IPS-11a (cell line): ENCODE measurements around the gene CDC14B.
"Not testable (repeated sequence)": the region's sequence is repeated elsewhere in the genome, so short reads cannot be mapped to it uniquely, and the experiment has no call there.

Source experiments
- H3K4me3 ChIP-seq: one replicate; pipeline ENCODE4 v1.5.1; 2013; ENCODE audit warnings: low read depth, low read length, control low read depth

Gene CDC14B

GRCh38 chr9:96626912-96627311 is 7.3 kb upstream of the CDC14B start:
- H3K4me3 ChIP-seq: no peak overlapping the region

GRCh38 chr9:96621618-96622017 is 2.0 kb upstream of the CDC14B start:
- no peak overlapping the region for H3K4me3 ChIP-seq

DNA sequence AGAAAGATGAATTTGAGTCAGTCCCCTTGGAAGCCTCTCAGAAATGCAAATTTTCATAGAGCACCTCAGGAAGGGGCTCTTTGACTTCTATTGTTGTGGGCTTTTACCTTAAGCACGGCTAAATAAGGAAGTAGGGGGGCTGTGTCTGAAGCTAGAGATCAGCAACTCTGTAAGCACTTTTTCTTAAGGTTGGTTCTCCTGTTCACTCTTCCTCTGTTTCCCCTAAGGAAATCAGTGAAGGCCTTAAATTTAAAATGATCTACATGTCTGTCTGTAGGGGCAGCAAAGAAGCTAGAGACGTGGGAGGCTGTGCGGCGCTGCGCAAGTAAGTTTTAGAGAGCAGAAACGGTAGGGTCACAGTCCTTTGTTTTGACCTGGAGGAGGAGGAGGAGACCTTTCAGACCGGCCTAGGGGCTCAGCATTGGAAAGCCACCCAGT is 1.2 kb upstream of the CDC14B start:
- H3K4me3 ChIP-seq: no peak overlapping the region

DNA sequence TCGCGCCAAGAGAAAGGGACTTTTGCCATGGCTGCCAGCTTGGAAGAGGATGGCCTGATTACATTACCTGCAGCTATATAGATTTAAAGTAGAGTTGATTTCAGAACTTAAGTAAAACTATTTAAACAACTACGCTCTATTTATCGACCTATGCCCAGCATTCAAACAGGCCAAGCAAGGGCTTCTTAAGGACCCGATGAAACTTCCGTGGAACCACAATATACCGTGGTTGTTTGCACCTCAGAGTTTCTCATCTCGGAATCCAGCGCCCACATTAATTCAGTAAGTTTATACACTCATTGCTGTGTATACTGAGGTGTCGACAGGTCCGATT is 505 bp upstream of the CDC14B start:
- H3K4me3 ChIP-seq: peak overlapping the region; percentile 41

DNA sequence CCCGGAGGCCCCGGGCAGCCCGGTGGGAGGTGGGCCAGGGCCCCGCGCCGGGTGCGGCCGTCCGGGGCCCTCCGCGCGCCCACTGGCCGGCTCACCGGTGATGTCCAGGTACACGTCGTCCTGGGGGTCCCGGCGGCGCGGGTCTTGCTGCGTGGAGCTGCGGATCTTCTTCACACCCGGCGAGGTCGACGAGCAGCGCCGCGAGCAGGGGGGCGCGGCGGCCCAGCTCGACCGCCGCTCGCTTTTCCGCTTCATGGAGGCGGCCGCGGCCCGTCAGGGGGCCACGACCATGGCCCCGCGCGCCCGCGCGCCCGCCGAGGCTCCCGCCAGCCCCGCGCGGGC is 548 bp downstream of the CDC14B start:
- peak overlapping the region; percentile 38 for H3K4me3 ChIP-seq

- peak overlapping the region; percentile 38 for H3K4me3 ChIP-seq
Measured at GRCh38 chr9:96618209-96619123, 1.2 kb downstream of the CDC14B start.

GRCh38 chr9:96617439-96618185 is 2.0 kb downstream of the CDC14B start:
- H3K4me3 ChIP-seq: no peak overlapping the region

GRCh38 chr9:96616817-96617438 is 2.7 kb downstream of the CDC14B start:
- no peak overlapping the region for H3K4me3 ChIP-seq

GRCh38 chr9:96615411-96615810 is 4.2 kb downstream of the CDC14B start:
- H3K4me3 ChIP-seq: no peak overlapping the region

DNA sequence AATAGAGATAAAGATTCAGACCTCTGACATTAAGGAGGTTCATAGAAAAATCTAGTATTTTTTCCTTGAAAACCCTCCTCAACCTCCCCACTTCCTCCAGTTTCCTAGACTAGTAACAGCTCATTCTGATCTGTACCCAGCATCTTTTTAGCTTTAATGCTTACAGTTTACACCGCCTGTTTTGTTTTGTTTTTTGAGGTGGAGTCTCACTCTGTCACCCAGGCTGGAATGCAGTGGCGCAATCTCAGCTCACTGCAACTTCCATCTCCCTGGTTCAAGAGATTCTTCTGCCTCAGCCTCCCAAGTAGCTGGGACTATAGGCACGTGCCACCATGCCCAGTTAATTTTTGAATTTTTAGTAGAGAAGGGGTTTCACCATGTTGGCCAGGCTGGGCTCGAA is 5.0 kb downstream of the CDC14B start:
- H3K4me3 ChIP-seq: not testable (repeated sequence)

- no peak overlapping the region for H3K4me3 ChIP-seq
Measured at GRCh38 chr9:96612966-96613589, 6.6 kb downstream of the CDC14B start.

DNA sequence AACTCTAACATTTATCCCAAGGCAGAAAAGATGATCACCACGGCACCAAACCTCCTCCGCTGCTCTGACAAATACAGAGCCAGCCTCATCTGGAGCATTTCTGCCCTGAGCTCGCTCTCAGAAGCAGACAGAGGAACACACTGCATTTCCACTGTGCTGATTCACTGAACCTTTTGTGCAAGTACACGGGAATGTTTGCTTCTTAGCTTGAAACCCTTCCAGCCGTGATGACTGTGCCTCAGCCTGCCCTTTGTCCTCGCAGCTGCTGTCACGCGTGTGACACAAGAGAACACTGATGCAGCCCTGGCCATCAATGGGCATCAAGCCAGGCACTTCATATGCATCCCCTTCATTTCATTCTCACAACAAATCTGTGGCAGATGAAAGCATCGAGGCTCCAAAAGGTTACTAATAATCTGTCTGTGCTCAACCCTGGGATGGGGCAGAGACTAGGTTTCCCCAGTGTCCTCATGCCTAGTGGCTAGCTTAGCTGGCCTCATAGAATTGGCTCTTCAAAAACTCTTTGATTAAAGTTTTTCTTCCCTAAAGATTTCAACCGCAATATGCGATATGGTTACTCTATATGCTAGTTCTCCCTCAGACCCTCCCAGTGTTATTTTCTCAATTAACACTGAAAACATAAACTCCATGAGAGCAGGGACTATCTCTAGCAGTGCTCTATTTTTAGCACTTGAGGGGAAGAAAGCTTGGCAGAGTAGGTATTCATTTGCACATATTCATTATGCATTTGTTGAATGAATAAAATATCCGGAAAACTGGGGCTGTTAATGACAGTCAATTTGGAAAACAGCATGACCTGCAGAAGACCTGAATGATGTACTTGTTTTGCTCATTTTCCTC is 7.3 kb downstream of the CDC14B start:
- no peak overlapping the region for H3K4me3 ChIP-seq

DNA sequence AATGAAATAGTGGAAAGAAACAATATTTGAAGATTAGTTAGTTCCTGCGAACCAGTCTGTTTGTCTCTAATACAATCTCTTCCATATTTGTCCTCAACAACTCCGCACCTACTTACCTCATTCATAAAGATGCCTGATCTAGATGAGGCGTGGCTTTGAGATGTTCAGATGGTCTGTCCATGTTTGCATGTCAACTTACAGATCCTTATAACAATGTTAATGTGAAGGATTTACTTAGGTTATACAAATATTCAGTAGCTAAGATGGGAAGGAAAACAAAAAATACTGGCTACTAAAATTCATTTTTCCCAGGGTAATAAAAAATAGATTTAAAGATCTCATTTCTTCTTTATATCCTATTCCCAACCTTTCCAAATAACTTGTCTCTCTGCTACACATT is 8.3 kb downstream of the CDC14B start:
- no peak overlapping the region for H3K4me3 ChIP-seq

- no peak overlapping the region for H3K4me3 ChIP-seq
Measured at GRCh38 chr9:96609732-96610131, 9.9 kb downstream of the CDC14B start.

DNA sequence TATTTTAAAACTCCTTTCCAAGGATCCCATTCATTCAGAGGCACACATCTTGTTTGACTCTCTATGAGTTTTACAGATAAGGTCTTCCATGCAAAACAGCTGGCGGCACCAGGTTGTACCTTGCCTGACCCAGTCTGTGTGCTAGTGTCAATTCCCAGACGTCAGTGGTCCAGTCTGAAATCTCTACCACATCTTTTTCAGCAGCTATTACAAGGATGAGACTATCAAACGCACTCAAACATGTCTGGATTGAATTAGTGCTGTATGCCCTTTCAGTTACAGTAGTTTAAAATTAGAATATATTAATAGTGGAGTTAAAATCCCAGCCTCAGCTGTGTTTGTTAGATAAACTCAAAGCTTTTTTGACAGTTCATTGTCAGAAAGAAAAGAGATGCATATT is 11.7 kb downstream of the CDC14B start:
- no peak overlapping the region for H3K4me3 ChIP-seq

- H3K4me3 ChIP-seq: no peak overlapping the region
Measured at GRCh38 chr9:96605328-96605727, 14.3 kb downstream of the CDC14B start.

DNA sequence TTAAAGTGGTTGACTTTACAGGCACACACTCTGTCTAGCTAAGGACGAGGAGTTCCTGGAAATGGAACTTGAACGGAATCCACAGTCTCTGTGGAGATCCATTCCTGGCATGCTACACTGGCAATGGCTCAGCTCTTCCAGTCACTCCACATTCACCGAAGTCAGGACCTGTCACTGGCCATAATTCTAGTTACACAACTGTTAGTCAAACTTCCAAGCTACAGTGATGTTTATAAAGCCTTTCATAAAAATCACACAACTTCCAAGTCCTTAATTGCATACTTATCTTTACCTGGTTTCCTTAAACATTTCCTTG is 15.7 kb downstream of the CDC14B start:
- no peak overlapping the region for H3K4me3 ChIP-seq

DNA sequence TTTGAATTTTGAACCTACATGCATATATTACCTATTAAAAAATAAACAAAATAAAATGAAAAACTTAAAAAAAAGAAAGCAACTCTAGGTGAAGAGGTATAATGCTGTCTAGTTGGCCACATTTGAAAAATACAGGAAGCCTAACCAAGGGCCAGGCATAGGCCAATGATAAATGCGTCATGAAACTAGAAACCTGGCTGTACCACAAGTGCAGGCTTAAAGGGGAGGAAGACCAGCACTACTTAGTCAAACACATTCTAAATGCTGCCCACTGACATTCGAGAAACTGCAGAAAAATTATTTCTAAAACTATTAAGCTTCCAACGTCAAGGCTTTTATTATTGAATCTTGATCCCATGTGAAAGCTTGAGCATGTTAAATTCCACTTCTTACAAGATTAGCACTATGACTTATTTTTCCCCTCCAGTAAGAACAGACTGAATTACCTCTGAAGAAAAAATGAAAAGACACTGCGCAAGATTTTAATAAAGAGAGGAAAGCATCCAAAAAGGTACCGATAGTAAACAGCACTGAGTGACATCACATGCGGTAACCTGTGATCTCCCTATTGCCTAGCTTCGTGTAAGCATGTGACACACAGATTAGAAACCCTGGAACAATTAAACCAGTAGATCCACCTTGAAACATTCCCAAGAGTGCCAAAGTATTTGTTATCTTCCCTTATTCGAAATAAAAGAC is 16.2 kb downstream of the CDC14B start:
- no peak overlapping the region for H3K4me3 ChIP-seq

DNA sequence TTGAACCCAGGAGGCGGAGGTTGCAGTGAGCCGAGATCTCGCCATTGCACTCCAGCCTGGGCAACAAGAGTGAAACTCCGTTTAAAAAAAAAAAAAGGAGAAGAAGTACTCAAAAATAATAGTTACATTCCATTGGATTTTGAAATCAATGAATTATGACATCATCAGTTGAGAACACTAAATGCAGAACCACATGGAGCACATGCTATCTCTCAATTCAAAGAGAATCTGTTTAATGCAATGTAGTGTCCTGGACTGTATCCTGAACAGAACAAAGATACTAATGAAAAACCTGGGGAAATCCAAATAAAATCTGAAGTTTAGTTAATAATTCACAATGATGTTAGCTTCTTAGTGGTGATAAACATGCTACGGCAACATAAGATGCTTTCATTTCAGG is 20.3 kb downstream of the CDC14B start:
- H3K4me3 ChIP-seq: no peak overlapping the region

- H3K4me3 ChIP-seq: no peak overlapping the region
Measured at GRCh38 chr9:96596601-96597111, 23.0 kb downstream of the CDC14B start.
